NCI-H1436 treated with DMSO at 0.1 percent for 48 hours (cell line): Measurements from ENCODE around the gene PCYT1B.
A peak's percentile ranks its signal among the peaks of the same experiment; 100 is the strongest.
"Not testable (repeated sequence)": the region's sequence is repeated elsewhere in the genome, so short reads cannot be mapped to it uniquely, and the experiment has no call there.

Experiments used
- DNase-seq: peaks from one replicate; lab custom pipeline; 2025; lab: John Stamatoyannopoulos, UW

Gene PCYT1B

GRCh38 chrX:24647257-24648058 lies at the start of gene PCYT1B:
Gene PCYT1B (minus strand): TSS chrX:24647347. CDS start chrX:24647105, 242 bp downstream.
- peak; percentile 84 for DNase-seq

- DNase-seq = no peak
Measured at GRCh38 chrX:24696294-24696693, 49.1 kb upstream of the PCYT1B start.

- DNase-seq = no peak
Measured at GRCh38 chrX:24694825-24695224, 47.7 kb upstream of the PCYT1B start.

GRCh38 chrX:24693453-24694202 lies 46.5 kb upstream of the PCYT1B start, which contains the start of gene POLA1:
Gene POLA1 (plus strand): TSS chrX:24693918. CDS start chrX:24693962, 44 bp downstream.
- peak; percentile 71 for DNase-seq

GRCh38 chrX:24692305-24692704 lies 45.2 kb upstream of the PCYT1B start:
- DNase-seq = no peak

- DNase-seq = no peak
Measured at GRCh38 chrX:24684048-24684447, 36.9 kb upstream of the PCYT1B start.

- no peak for DNase-seq
Measured at GRCh38 chrX:24682739-24683432, 35.7 kb upstream of the PCYT1B start.

- no peak for DNase-seq
Measured at GRCh38 chrX:24676403-24677024, 29.4 kb upstream of the PCYT1B start.

- no peak for DNase-seq
Measured at GRCh38 chrX:24673424-24673823, 26.3 kb upstream of the PCYT1B start.

GRCh38 chrX:24672701-24673190 lies 25.6 kb upstream of the PCYT1B start:
- DNase-seq = no peak

GRCh38 chrX:24668111-24668510 lies 21.0 kb upstream of the PCYT1B start:
- no peak for DNase-seq

GRCh38 chrX:24662352-24662751 lies 15.2 kb upstream of the PCYT1B start:
- DNase-seq = no peak

GRCh38 chrX:24661292-24661691 lies 14.1 kb upstream of the PCYT1B start:
- DNase-seq = no peak

- DNase-seq = no peak
Measured at GRCh38 chrX:24659646-24660045, 12.5 kb upstream of the PCYT1B start.

GRCh38 chrX:24659106-24659505 lies 12.0 kb upstream of the PCYT1B start:
- no peak for DNase-seq

- DNase-seq = no peak
Measured at GRCh38 chrX:24658421-24658820, 11.3 kb upstream of the PCYT1B start.

GRCh38 chrX:24657671-24658386 lies 10.7 kb upstream of the PCYT1B start:
- peak; percentile 17 for DNase-seq

GRCh38 chrX:24655679-24656078 lies 8.5 kb upstream of the PCYT1B start:
- not testable (repeated sequence) for DNase-seq

GRCh38 chrX:24651783-24652182 lies 4.6 kb upstream of the PCYT1B start:
- DNase-seq = no peak

- no peak for DNase-seq
Measured at GRCh38 chrX:24648495-24648894, 1.3 kb upstream of the PCYT1B start.

GRCh38 chrX:24646745-24647182 lies 383 bp downstream of the PCYT1B start:
- DNase-seq = no peak
